ENCODE measurements around the gene TAF4B.
"Not testable (repeated sequence)": the region's sequence is repeated elsewhere in the genome, so short reads cannot be mapped to it uniquely, and the experiment has no call there.

Gene TAF4B

GRCh38 chr18:26237363-26237762 is 11.1 kb downstream of the TAF4B start:
- DNase-seq = not testable (repeated sequence)

GRCh38 chr18:26238718-26239117 is 12.5 kb downstream of the TAF4B start:
- DNase-seq = not testable (repeated sequence)

GRCh38 chr18:26242392-26242791 is 16.1 kb downstream of the TAF4B start:
- not testable (repeated sequence) for DNase-seq

- not testable (repeated sequence) for DNase-seq
Measured at GRCh38 chr18:26245434-26245833, 19.2 kb downstream of the TAF4B start.

- DNase-seq = no peak
Measured at GRCh38 chr18:26252411-26252810, 26.2 kb downstream of the TAF4B start.

GRCh38 chr18:26254808-26255207 is 28.6 kb downstream of the TAF4B start:
- DNase-seq = not testable (repeated sequence)

GRCh38 chr18:26255695-26256622 is 29.7 kb downstream of the TAF4B start:
- DNase-seq = no peak

GRCh38 chr18:26258711-26259110 is 32.5 kb downstream of the TAF4B start:
- no peak for DNase-seq

GRCh38 chr18:26259416-26259815 is 33.2 kb downstream of the TAF4B start:
- not testable (repeated sequence) for DNase-seq

- DNase-seq = no peak
Measured at GRCh38 chr18:26262156-26262555, 35.9 kb downstream of the TAF4B start.

GRCh38 chr18:26267357-26267930 is 41.2 kb downstream of the TAF4B start:
- DNase-seq = no peak

- no peak for DNase-seq
Measured at GRCh38 chr18:26268454-26268853, 42.2 kb downstream of the TAF4B start.

GRCh38 chr18:26271917-26272549 is 45.8 kb downstream of the TAF4B start:
- DNase-seq = no peak

GRCh38 chr18:26277374-26277773 is 51.1 kb downstream of the TAF4B start:
- no peak for DNase-seq

GRCh38 chr18:26279428-26279827 is 53.2 kb downstream of the TAF4B start:
- DNase-seq = no peak

GRCh38 chr18:26286008-26286407 is 59.8 kb downstream of the TAF4B start:
- no peak for DNase-seq

- no peak for DNase-seq
Measured at GRCh38 chr18:26287644-26288043, 61.4 kb downstream of the TAF4B start.

- no peak for DNase-seq
Measured at GRCh38 chr18:26290385-26290784, 64.1 kb downstream of the TAF4B start.

GRCh38 chr18:26293982-26294381 is 67.7 kb downstream of the TAF4B start:
- no peak for DNase-seq

- DNase-seq = no peak
Measured at GRCh38 chr18:26298107-26298506, 71.9 kb downstream of the TAF4B start.

GRCh38 chr18:26301681-26302080 is 75.4 kb downstream of the TAF4B start:
- no peak for DNase-seq

GRCh38 chr18:26303222-26303621 is 77.0 kb downstream of the TAF4B start:
- not testable (repeated sequence) for DNase-seq

GRCh38 chr18:26304511-26304910 is 78.3 kb downstream of the TAF4B start:
- no peak for DNase-seq
